Panc1 (cell line): ENCODE results near the gene TRIM28. TPM values are rescaled to one million over a fixed set of nuclear protein-coding genes. Genes with fewer than 3 reads are reported as not detected.

Experiments used
- ATAC-seq: fragments of 200-7000 bp; cut with Tn5 transposase; 2 replicates; pipeline ENCODE4 v1.9.1; 2020; ENCODE audit warnings: mild to moderate bottlenecking, moderate library complexity
- BruUV-seq: library from RNA; stranded (reverse); fragments of 400-500 nt; replicated peaks from 2 replicates; lab custom pipeline; 2021; lab: Mats Ljungman, UMichigan
- CTCF ChIA-PET: fragments of 300-600 bp; sonication (Branson Sonifier 250); formaldehyde crosslinking; loops from one replicate; lab custom pipeline; 2022; ENCODE audit warnings: antibody characterized with exemption; lab: Charles Lee
- POLR2A ChIA-PET: fragments of 300-600 bp; sonication (Branson Sonifier 250); formaldehyde crosslinking; loops from one replicate; lab custom pipeline; 2022; ENCODE audit warnings: antibody characterized with exemption; lab: Charles Lee
- DNase-seq: peaks from one replicate; pipeline ENCODE4 v3.0.0-alpha.2; 2010; ENCODE audit warnings: low read depth, low spot score
- H3K27ac ChIP-seq: 2 replicates; pipeline ENCODE4 v1.5.1; 2011; ENCODE audit warnings: mild to moderate bottlenecking, low read length, inconsistent platforms
- H3K27me3 ChIP-seq: fragments of 200-500 bp; sonication (Bioruptor generic); 2 replicates; pipeline ENCODE4 v1.6.0; 2014; ENCODE audit warnings: low read length, inconsistent platforms; ENCODE audit not compliant: control insufficient read depth, insufficient read depth
- H3K36me3 ChIP-seq: fragments of 200-500 bp; sonication (Bioruptor generic); 2 replicates; pipeline ENCODE4 v1.5.1; 2014; ENCODE audit warnings: inconsistent platforms, mild to moderate bottlenecking, low read length, moderate library complexity; ENCODE audit not compliant: control insufficient read depth, insufficient read depth
- H3K4me1 ChIP-seq: 2 replicates; pipeline ENCODE4 v1.5.1; 2011; ENCODE audit warnings: inconsistent platforms, mild to moderate bottlenecking, low read length, moderate library complexity; ENCODE audit not compliant: control insufficient read depth, insufficient read depth
- H3K4me3 ChIP-seq, 2 experiments: 2 replicates each; pipeline ENCODE4 v1.5.1; 2011 to 2012; ENCODE audit warnings: low read depth in 2 of 2, low read length in 2 of 2, mild to moderate bottlenecking in 2 of 2, inconsistent platforms in 1 of 2, moderate library complexity in 1 of 2
- H3K9me3 ChIP-seq: fragments of 200-500 bp; sonication (Bioruptor generic); 2 replicates; pipeline ENCODE4 v1.5.1; 2014; ENCODE audit warnings: low read depth, mild to moderate bottlenecking, inconsistent platforms, low read length, moderate library complexity; ENCODE audit not compliant: control insufficient read depth, insufficient read depth
- CTCF ChIP-seq: fragments of 450-650 bp; IDR thresholded peaks from 2 replicates; pipeline ENCODE4 v1.5.1; 2017; ENCODE audit warnings: mild to moderate bottlenecking
- POLR2AphosphoS5 ChIP-seq: IDR thresholded peaks from 2 replicates; pipeline ENCODE4 v1.6.1; 2012; ENCODE audit warnings: mild to moderate bottlenecking, low read depth, low read length, moderate library complexity
- REST ChIP-seq, 2 experiments: IDR thresholded peaks; 2 replicates each; pipeline ENCODE4 v1.6.1; 2011 to 2012; ENCODE audit warnings: low read depth in 2 of 2, control low read depth in 1 of 2, low read length in 1 of 2, mild to moderate bottlenecking in 1 of 2, moderate library complexity in 1 of 2; ENCODE audit not compliant: insufficient read depth in 1 of 2
- SIN3A ChIP-seq: IDR thresholded peaks from 2 replicates; pipeline ENCODE4 v1.6.1; 2012; ENCODE audit warnings: low read depth, mild to moderate bottlenecking, low read length, moderate library complexity, borderline replicate concordance; ENCODE audit not compliant: insufficient read depth
- TCF7L2 ChIP-seq: IDR thresholded peaks from 2 replicates; pipeline ENCODE4 v1.6.1; 2011; ENCODE audit warnings: mild to moderate bottlenecking, low read depth, low read length, inconsistent platforms
- in situ Hi-C: cut with HindIII; loops from 2 replicates; pipeline ENCODE4 v1.10.0; 2016; ENCODE audit warnings: low sequenced_read_pairs, low pct_unique_long_range_greater_than_20kb
- intact Hi-C: fragments of 100-400 bp; cut with micrococcal nuclease; formaldehyde crosslinking; loops from one replicate; pipeline ENCODE4 v1.10.0; 2022; ENCODE audit not compliant: unreplicated experiment
- total RNA-seq: library from RNA; stranded (reverse); gene quantifications from one replicate; pipeline ENCODE4 v1.2.1, GENCODE V29; 2021; ENCODE audit not compliant: unreplicated experiment

The TRIM28 gene
- total RNA-seq, 1 experiment from 2014 or later: 767 TPM

GRCh38 chr19:58529405-58529804 is 14.5 kb upstream of the TRIM28 start:
- in situ Hi-C loops (no loop called here), intact Hi-C loops (no loop called here)
- Histone ChIP-seq H3K4me3 (no peak overlapping the region), H3K4me1 (no peaks in the 10 kb centered on the region), H3K36me3 (no peaks in the 10 kb centered on the region), H3K27ac (no peak overlapping the region), H3K27me3 (no peaks in the 10 kb centered on the region; the same call in 1 of the 2 replicates), H3K9me3 (no peaks in the 10 kb centered on the region)
- CTCF ChIA-PET: interaction anchor here (0.7 kb wide), 1 partner anchor 9 kb away, joined by 4 read pairs; no protein-coding TSS in a partner anchor
- DNase-seq (no peak), ATAC-seq (no peak)
- no peak for TF ChIP-seq TCF7L2
- TF ChIP-seq POLR2AphosphoS5: no peak
- TF ChIP-seq CTCF: no peak
- no peak for TF ChIP-seq SIN3A
- POLR2A ChIA-PET: no interaction called here
- BruUV-seq: no TSS peak

- ChIA-PET POLR2A (no interaction called here), CTCF (interaction anchor here (0.6 kb wide), 1 partner anchor 882 kb away, joined by 5 read pairs; no protein-coding TSS in a partner anchor)
- BruUV-seq: no TSS peak
- no peaks in the 10 kb centered on the region for H3K9me3 ChIP-seq
- TF ChIP-seq REST (IDR thresholded peaks at IDR 0.05; ENCODE audit: insufficient read depth in 1 of 2, low read depth in 2 of 2, low read length in 1 of 2) (no peak), SIN3A (no peak), TCF7L2 (no peak), CTCF (no peak), POLR2AphosphoS5 (no peak)
- in situ Hi-C loops: no loop called here
- H3K4me1 ChIP-seq: no peaks in the 10 kb centered on the region
- H3K4me3 ChIP-seq: no peak overlapping the region
- H3K36me3 ChIP-seq: no peaks in the 10 kb centered on the region
- intact Hi-C loops: no loop called here
- H3K27ac ChIP-seq: no peak overlapping the region
- ATAC-seq (no peak), DNase-seq (no peak)
- no peaks in the 10 kb centered on the region; the same call in 1 of the 2 replicates for H3K27me3 ChIP-seq
Observed at GRCh38 chr19:58531034-58531840, 12.6 kb upstream of the TRIM28 start.
